CD14-positive monocyte (primary cell): ENCODE data around the gene MEX3C. TPM values are rescaled to one million over a fixed set of nuclear protein-coding genes. Genes with fewer than 3 reads are reported as not detected.

Experiments
- DNase-seq, 3 donors: peaks; one replicate each; pipeline ENCODE4 v3.0.0-alpha.2; 2011 to 2022
- H2AFZ ChIP-seq: 2 replicates; pipeline ENCODE4 v1.6.0; 2012; ENCODE audit warnings: mild to moderate bottlenecking, low read depth, low read length, inconsistent platforms; ENCODE audit not compliant: insufficient read depth, poor library complexity, severe bottlenecking
- H3K27ac ChIP-seq, 2 donors: 1 replicate in 1 of 2; 2 replicates in 1 of 2; pipeline ENCODE4 v1.5.1; 2012 to 2013; ENCODE audit warnings: low read length in 2 of 2, control low read depth in 1 of 2, inconsistent platforms in 1 of 2, low read depth in 1 of 2, mild to moderate bottlenecking in 1 of 2
- H3K27me3 ChIP-seq, 2 donors: one replicate each; pipeline versions ENCODE4 v1.6.0 to v1.6.1; 2011 to 2013; ENCODE audit warnings: low read length in 2 of 2; ENCODE audit not compliant: control insufficient read depth in 2 of 2, insufficient read depth in 2 of 2
- H3K36me3 ChIP-seq, 2 donors: replicated peaks in 1 of 2; 1 replicate in 1 of 2; 2 replicates in 1 of 2; pipeline versions ENCODE4 v1.5.1 to v1.6.1; 2012 to 2013; ENCODE audit warnings: low read length in 2 of 2, control low read depth in 1 of 2, inconsistent platforms in 1 of 2, mild to moderate bottlenecking in 1 of 2; ENCODE audit not compliant: insufficient read depth in 2 of 2, control insufficient read depth in 1 of 2
- H3K4me1 ChIP-seq, 2 donors: 1 replicate in 1 of 2; 2 replicates in 1 of 2; pipeline versions ENCODE4 v1.5.1 to v1.6.1; 2012 to 2013; ENCODE audit warnings: low read length in 2 of 2, control low read depth in 1 of 2, inconsistent platforms in 1 of 2, mild to moderate bottlenecking in 1 of 2, moderate library complexity in 1 of 2; ENCODE audit not compliant: insufficient read depth in 2 of 2, control insufficient read depth in 1 of 2
- H3K4me2 ChIP-seq: replicated peaks from 2 replicates; pipeline ENCODE3; 2012; ENCODE audit warnings: low read length, moderate library complexity, mild to moderate bottlenecking; ENCODE audit not compliant: poor library complexity, severe bottlenecking; ENCODE audit errors: extremely low read depth
- H3K4me3 ChIP-seq, 3 experiments: fragments of 200-600 bp in 1 of 3; sonication (generic) in 1 of 3; replicated peaks in 1 of 3; 1 replicate in 2 of 3; 2 replicates in 1 of 3; pipeline ENCODE4 v1.5.1; 2011 to 2013; ENCODE audit warnings: low read length in 3 of 3, mild to moderate bottlenecking in 3 of 3, control low read depth in 2 of 3, low read depth in 2 of 3, inconsistent platforms in 1 of 3, moderate library complexity in 1 of 3
- H3K79me2 ChIP-seq: 2 replicates; pipeline ENCODE4 v1.6.0; 2012; ENCODE audit warnings: mild to moderate bottlenecking, control low read depth, inconsistent platforms, low read length, moderate library complexity; ENCODE audit not compliant: insufficient read depth
- H3K9ac ChIP-seq: 2 replicates; pipeline ENCODE4 v1.6.0; 2017; ENCODE audit warnings: low read length, mild to moderate bottlenecking; ENCODE audit not compliant: insufficient read depth, poor library complexity, severe bottlenecking
- H3K9me3 ChIP-seq, 2 donors: replicated peaks in 1 of 2; 1 replicate in 1 of 2; 2 replicates in 1 of 2; pipeline versions ENCODE4 v1.5.1 to v1.6.1; 2012 to 2013; ENCODE audit warnings: low read length in 2 of 2, control low read depth in 1 of 2; ENCODE audit not compliant: control insufficient read depth in 1 of 2, insufficient read depth in 1 of 2
- H4K20me1 ChIP-seq: 2 replicates; pipeline ENCODE4 v1.6.0; 2012; ENCODE audit warnings: mild to moderate bottlenecking, low read length, control low read depth, moderate library complexity; ENCODE audit not compliant: insufficient read depth
- H3K27ac Mint-ChIP-seq, 7 donors: one replicate each; pipeline ENCODE4 v1.8.0; 2020; ENCODE audit warnings: mild to moderate bottlenecking in 7 of 7, mixed read lengths in 7 of 7, moderate library complexity in 6 of 7, inconsistent platforms in 2 of 7
- H3K27me3 Mint-ChIP-seq, 3 donors: one replicate each; pipeline ENCODE4 v1.8.0; 2021 to 2022; ENCODE audit warnings: low read depth in 3 of 3, mild to moderate bottlenecking in 3 of 3, mixed read lengths in 3 of 3, moderate library complexity in 3 of 3, inconsistent platforms in 1 of 3
- H3K36me3 Mint-ChIP-seq, 2 donors: one replicate each; pipeline ENCODE4 v1.8.0; 2020; ENCODE audit warnings: mixed read lengths in 2 of 2, inconsistent platforms in 1 of 2, mild to moderate bottlenecking in 1 of 2
- H3K4me1 Mint-ChIP-seq: one replicate; pipeline ENCODE4 v1.8.0; 2020; ENCODE audit warnings: mild to moderate bottlenecking, mixed read lengths
- H3K4me3 Mint-ChIP-seq, 2 donors: one replicate each; pipeline ENCODE4 v1.8.0; 2020; ENCODE audit warnings: mild to moderate bottlenecking in 2 of 2, mixed read lengths in 2 of 2, moderate library complexity in 1 of 2
- H3K9me3 Mint-ChIP-seq, 7 donors: one replicate each; pipeline ENCODE4 v1.8.0; 2020 to 2022; ENCODE audit warnings: mixed read lengths in 7 of 7, mild to moderate bottlenecking in 6 of 7, moderate library complexity in 6 of 7, inconsistent platforms in 2 of 7
- CTCF ChIP-seq: fragments of 200-600 bp; IDR thresholded peaks from one replicate; pipeline ENCODE4 v1.8.0; 2022; ENCODE audit warnings: antibody characterized with exemption, mild to moderate bottlenecking
- WGBS: methylation state at CpG from one replicate; pipeline ENCODE4 v1.1.5; 2013; ENCODE audit warnings: missing lambda C conversion rate; ENCODE audit not compliant: insufficient coverage; 5-methylcytosine and 5-hydroxymethylcytosine counted together
- intact Hi-C, 2 donors: fragments of 100-400 bp; cut with micrococcal nuclease; formaldehyde crosslinking; loops; one replicate each; pipeline versions ENCODE4 v1.15.0 to v1.15.1; 2023
- polyA plus RNA-seq, 3 donors: library from polyadenylated mRNA; depleted of rRNA in 1 of 3; unstranded in 2 of 3; stranded (reverse) in 1 of 3; fragments of 300-500 nt in 2 of 3; fragments of >200 nt in 1 of 3; fragmentation: Illumina TruSeq in 2 of 3; gene quantifications; 1 replicate in 2 of 3; 2 replicates in 1 of 3; pipeline ENCODE4 v1.2.3, GENCODE V29; 2012 to 2021

Gene MEX3C
- polyA plus RNA-seq, 3 donors: 2.3 to 41.3 (median 5.2) TPM

- H3K27ac ChIP-seq: no peak overlapping the region
- peaks cover 13% of the 10 kb centered on the region for H3K4me1 Mint-ChIP-seq
- H3K4me3 Mint-ChIP-seq: no peak overlapping the region
- peaks cover 0 to 2% (median 0%) of the 10 kb centered on the region in 7 donors for H3K9me3 Mint-ChIP-seq
- no peak for DNase-seq
- H3K79me2 ChIP-seq: no peaks in the 10 kb centered on the region
- H3K4me1 ChIP-seq: peaks cover 0 to 5% of the 10 kb centered on the region in 2 donors
- H3K9me3 ChIP-seq: no peaks in the 10 kb centered on the region
- no peak for TF ChIP-seq CTCF
- intact Hi-C loops: loop anchor here in 1 of 2 donors (10.0 kb wide), 1 partner anchor 126 kb away; no protein-coding TSS in a partner anchor
- H3K4me3 ChIP-seq: no peak overlapping the region
- H3K27me3 Mint-ChIP-seq: peaks cover 0 to 2% (median 0%) of the 10 kb centered on the region in 3 donors
- no peak overlapping the region for H3K4me2 ChIP-seq
- H3K27ac Mint-ChIP-seq: peak overlapping the region in 1 of 7 donors; percentile 76
- peaks cover 0 to 4% of the 10 kb centered on the region in 2 donors for H3K36me3 Mint-ChIP-seq
- 100% methylated on average over 4 of the region's 6 CpGs for WGBS
- H4K20me1 ChIP-seq: no peaks in the 10 kb centered on the region
- no peak overlapping the region for H2AFZ ChIP-seq
- no peaks in the 10 kb centered on the region for H3K36me3 ChIP-seq
- no peak overlapping the region for H3K9ac ChIP-seq
- no peaks in the 10 kb centered on the region for H3K27me3 ChIP-seq
Observed at GRCh38 chr18:51168960-51169662, 28.4 kb downstream of the MEX3C start.

GRCh38 chr18:51168026-51168742 is 29.3 kb downstream of the MEX3C start:
- Mint-ChIP-seq H3K27ac (peak overlapping the region in 3 of 7 donors; percentile 41 to 86 (median 67)), H3K4me3 (no peak overlapping the region), H3K36me3 (no peaks in the 10 kb centered on the region), H3K27me3 (peaks cover 0 to 2% (median 0%) of the 10 kb centered on the region in 3 donors), H3K9me3 (peaks cover 0 to 2% (median 0%) of the 10 kb centered on the region in 7 donors), H3K4me1 (peaks cover 13% of the 10 kb centered on the region)
- Histone ChIP-seq H3K4me2 (no peak overlapping the region), H3K9ac (no peak overlapping the region), H3K27me3 (no peaks in the 10 kb centered on the region), H3K27ac (no peak overlapping the region), H2AFZ (no peak overlapping the region), H3K9me3 (no peaks in the 10 kb centered on the region), H3K4me3 (no peak overlapping the region), H3K4me1 (peaks cover 0 to 5% of the 10 kb centered on the region in 2 donors), H3K79me2 (no peaks in the 10 kb centered on the region), H4K20me1 (no peaks in the 10 kb centered on the region), H3K36me3 (no peaks in the 10 kb centered on the region)
- TF ChIP-seq CTCF: no peak
- intact Hi-C loops: loop anchor here in 1 of 2 donors (10.0 kb wide), 1 partner anchor 127 kb away; no protein-coding TSS in a partner anchor
- DNase-seq: no peak
- 100% methylated on average over 2 of the region's 5 CpGs for WGBS
